Fibroblast of skin of abdomen (primary cell): ENCODE results near the gene SLC7A11.
"Not testable (repeated sequence)": the region's sequence is repeated elsewhere in the genome, so short reads cannot be mapped to it uniquely, and the experiment has no call there.

ENCODE experiments used
- DNase-seq: peaks from one replicate; pipeline ENCODE4 v3.0.0-alpha.2; 2013

The SLC7A11 gene

GRCh38 chr4:138242834-138243156 lies 646 bp upstream of the SLC7A11 start:
- DNase-seq: no peak

- peak; percentile 56 for DNase-seq
Observed at GRCh38 chr4:138241281-138242075, 671 bp downstream of the SLC7A11 start.

GRCh38 chr4:138239491-138239890 lies 2.7 kb downstream of the SLC7A11 start:
- DNase-seq: no peak

DNA sequence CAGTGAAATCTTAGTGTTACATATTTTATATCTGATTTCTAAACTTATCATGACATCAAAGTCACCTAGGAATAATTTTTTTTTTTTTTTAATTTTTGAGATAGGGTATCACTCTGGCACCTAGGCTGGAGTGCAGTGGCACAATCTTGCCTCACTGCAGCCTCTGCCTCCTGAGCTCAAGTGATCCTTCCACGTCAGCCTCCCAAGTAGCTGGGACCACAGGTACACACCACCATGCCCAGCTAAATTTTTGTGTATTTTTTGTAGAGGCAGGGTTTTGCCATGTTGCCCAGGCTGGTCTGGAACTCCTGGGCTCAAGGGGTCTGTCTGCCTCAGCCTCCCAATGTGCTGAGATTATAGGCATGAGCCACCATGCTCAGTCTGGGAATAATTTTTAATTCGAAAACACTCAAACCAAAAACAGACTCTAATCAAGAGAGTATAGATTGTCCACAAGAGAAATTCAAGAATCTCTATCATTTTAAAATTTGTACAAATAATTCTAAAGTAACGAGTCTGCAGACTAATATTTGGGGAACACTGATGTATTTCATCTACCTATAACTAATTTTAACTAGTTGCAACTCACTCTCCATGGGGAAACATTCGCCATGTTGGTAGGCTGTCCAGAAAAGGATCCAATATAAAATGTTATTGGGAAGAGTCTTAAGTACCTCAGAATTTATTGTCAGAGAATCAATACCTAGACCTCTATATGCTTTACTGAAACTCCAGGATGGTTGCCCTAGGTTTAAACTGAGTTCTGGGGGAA lies 3.4 kb downstream of the SLC7A11 start:
- DNase-seq: no peak

DNA sequence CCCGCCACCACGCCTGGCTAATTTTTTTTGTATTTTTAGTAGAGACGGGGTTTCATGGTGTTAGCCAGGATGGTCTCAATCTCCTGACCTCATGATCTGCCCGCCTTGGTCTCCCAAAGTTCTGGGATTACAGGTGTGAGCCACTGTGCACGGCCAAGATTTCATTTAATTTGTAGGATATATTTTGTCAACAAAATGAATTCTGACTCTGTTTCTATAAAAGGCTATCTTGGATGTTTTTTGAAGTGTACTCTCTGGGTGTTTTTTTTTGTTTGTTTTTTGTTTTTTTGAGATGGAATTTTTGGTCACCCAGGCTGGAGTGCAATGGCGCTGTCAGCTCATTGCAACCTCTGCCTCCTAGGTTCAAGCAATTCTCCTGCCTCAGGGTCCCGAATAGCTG lies 5.0 kb downstream of the SLC7A11 start:
- not testable (repeated sequence) for DNase-seq

GRCh38 chr4:138236037-138236436 lies 6.1 kb downstream of the SLC7A11 start:
- DNase-seq: no peak

DNA sequence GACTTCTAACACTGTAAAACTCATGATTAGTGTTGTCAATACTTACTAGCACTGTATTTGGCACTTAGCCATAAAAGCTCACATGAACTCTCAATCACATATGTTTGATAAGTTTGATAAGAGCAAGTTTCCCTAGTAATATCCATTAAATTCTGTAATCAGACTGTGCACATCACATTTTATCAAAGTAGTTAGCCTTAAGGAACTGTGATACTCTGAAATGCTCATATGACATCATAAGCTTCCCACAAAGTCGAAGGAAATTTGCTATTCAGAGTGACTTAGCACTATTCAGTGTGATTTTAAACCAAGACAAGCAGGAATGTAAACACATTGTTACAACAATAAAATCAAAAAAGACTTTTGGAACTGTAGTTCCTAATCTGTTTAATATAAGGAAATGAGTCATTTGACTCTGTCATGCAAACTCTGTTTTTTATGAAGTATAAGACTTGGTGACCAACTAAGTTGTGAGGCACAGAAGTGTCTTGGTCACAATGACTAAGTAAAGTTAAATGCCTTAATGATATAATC lies 6.7 kb downstream of the SLC7A11 start:
- peak; percentile 80 for DNase-seq

DNA sequence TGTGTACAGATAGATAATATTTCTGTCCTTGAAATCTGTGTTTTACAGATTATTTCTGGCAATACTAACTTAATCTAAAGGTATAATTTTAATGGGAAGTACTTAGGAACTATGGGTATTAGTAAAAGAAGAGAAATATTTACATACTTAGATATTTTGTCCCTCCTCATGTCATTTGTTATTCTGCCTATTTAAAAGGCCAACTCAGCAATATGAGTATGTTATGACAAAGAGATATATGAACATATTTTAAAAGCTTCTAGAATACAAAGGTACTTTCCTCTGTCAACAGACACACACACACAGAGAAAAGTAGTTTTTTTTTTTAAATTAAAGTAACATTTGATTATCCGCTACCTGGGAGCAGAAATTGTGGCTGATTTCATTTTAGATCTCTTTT lies 7.9 kb downstream of the SLC7A11 start:
- no peak for DNase-seq

DNA sequence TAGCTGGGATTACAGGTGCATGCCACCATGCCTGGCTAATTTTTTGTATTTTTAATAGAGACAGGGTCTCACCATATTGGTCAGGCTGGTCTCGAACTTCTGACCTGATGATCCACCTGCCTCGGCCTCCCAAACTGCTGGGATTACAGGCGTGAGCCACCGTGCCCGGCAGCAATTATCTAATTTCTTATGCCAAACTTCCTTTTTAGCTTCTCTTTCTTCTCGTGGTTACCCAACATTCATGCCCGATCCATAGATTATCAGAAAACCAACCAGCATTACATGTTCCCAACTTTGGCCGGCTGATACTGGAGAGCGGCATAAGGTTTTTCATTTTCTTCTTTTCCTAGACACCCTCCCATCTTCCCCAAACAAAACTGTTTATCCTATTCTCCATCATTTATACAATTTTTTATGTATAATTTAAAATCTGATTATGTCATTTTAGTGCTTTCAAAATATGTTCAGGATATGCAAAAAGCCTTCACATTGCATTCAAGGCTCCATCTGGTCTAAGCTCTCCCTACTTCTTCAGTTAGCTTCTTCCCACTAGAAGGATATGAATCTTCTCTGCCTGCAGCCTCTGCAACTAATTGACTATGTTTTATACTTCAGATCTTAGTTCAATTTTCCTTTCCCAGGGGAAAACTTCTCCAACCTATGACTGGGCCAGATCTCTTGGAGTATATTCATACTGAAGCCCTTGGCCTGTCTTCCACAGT lies 8.7 kb downstream of the SLC7A11 start:
- no peak for DNase-seq

- DNase-seq: no peak
Observed at GRCh38 chr4:138232364-138232763, 9.8 kb downstream of the SLC7A11 start.

GRCh38 chr4:138230048-138230447 lies 12.1 kb downstream of the SLC7A11 start:
- no peak for DNase-seq

DNA sequence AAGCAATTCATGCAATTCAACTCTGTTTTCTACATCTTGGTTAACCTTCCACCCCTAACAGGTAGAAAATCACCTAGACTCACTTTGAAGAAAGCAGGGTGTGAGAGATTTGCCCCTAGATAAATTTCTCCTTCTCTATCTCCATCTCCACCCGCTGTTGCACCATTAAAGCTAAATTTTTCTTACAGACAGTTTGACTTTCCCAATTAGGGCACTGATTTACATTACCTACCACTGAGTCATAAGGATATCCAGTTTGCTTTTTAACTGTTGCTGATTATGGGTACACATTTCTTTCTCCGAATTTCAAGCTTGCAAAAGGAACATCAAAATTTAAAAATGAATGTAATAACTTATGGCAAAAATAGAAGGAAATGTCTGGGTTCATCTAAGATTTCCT lies 13.0 kb downstream of the SLC7A11 start:
- DNase-seq: no peak

DNA sequence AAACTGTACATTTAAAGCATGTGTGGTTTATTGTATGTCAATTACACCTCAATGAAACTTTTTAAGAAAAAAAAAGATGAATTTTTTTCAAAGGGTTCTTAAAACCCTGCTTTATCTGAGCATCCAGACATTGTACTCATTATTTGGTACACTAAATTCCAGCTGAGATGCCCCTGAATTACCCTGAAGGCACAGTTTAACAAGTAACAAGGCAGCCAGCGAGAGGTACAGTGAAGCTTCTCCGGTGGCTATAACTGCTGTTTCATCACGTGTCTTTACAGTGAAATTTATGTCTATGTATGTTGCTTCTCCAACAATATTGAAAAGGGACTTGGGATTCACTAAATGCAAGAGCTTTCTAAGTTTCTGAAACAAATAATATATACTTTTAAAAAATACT lies 15.8 kb downstream of the SLC7A11 start:
- no peak for DNase-seq

DNA sequence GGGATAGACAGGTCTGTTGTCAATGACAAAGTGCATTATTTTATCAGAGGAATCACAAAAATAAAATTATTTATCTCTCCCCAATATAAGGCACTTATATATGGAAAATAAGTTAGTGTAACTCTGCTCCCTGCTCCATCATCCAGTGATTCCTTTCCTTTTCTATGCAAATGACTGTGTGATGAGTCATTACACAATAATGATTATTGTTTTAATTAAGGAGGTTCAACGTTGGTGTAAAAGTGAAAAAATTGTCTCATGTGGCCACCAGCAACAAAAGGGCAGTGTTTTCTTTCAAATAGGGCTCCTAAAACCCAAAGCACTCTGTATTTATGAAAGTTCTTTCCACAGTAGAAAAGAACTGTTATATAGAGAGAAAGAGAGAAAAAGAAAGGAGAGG lies 16.7 kb downstream of the SLC7A11 start:
- DNase-seq: peak; percentile 43

DNA sequence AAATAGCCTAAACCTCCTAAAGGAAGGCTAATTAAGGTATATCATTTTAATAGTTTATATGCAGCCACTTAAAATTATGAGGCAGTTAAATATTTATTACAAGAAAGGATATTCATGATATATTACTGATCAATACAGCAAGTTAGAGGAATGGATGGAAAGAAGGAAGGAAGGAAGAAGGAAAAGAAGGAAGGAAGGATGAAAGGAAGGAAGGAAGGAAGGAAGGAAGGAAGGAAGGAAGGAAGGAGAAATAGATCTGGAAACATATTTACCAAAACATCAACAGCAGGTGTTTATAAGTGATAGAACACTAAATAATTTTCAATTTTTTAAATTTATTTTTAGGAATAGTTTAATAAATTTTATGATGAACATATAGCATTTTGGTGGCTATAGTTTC lies 17.5 kb downstream of the SLC7A11 start:
- no peak for DNase-seq

DNA sequence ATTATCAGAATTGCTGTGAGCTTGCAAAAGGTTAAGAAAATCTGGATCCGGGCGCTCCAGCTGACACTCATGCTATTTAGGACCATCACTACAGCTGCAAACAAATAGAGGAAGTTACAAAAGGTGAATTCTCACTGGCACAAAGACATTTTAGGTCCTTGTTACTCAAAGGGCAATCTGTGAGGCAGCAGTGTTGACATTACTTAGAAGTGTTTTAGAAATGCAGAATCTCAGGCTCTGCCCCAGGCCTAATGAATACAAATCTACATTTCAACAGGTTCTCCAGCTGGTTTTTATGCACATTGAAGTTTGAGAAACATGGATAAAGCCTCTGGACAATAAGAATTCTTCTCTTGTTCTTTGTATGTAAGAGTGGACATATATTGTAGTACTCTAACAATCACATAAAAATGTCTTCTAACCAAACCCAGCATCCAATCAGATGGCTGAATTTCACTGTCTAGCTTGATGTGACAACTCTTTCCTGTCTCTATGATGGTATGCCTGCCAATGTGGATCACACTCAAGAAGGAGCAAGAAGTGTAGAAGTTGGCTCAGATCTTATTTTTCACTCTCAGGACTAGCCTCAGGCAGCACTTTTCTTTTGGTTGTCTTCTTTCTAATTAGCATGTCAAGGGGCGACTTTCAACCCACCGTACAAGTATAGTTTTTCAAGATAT lies 18.8 kb downstream of the SLC7A11 start:
- no peak for DNase-seq

- DNase-seq: peak; percentile 93
Observed at GRCh38 chr4:138222046-138222445, 20.1 kb downstream of the SLC7A11 start.

DNA sequence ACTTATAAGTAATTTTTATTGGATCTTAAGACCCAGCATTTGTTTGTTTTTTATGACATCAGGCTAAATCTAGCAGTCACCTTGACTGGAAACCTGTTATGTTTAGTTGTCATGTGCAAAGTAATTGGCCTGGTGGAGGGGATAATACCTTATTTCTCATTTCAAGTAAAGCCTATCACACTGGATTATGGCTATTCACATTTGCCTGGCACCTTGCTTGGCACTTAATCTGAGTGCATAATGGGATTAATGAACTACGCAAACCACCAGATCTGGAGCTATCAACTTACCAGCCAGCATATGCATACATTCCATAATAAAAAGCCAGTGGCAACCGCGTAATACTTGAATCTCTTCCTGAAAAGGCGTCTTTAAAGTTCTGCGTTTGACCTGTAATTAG lies 23.2 kb downstream of the SLC7A11 start:
- no peak for DNase-seq

- no peak for DNase-seq
Observed at GRCh38 chr4:138217567-138217966, 24.6 kb downstream of the SLC7A11 start.

DNA sequence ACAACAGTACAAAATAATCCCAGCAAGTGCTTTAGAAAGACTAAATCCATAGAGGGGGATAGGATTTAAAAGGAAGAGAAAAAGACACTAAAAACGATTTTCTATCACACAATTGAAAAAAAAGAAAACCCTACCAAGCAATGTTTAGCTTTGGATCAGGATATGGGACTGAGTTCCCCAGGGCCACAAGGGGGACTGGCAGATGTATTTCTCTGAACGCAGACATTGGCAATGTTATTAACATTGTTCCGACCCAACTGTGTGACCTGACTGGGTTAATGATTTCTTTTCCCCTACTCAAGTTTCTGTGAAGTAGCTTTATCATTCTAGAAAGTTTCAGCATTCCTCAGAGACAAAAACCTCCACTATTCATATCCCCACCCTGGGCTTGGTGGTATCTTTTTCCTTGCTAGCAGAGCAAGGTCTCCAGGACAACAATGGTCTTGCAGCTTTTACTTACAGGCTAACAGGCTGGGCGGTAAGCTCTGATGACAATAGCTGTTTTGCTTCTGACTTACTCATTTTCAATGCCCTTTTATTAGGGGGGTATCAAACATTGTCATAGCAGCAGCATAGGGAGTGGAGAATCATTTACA lies 25.8 kb downstream of the SLC7A11 start:
- DNase-seq: no peak

GRCh38 chr4:138210576-138210975 lies 31.6 kb downstream of the SLC7A11 start:
- peak; percentile 23 for DNase-seq

DNA sequence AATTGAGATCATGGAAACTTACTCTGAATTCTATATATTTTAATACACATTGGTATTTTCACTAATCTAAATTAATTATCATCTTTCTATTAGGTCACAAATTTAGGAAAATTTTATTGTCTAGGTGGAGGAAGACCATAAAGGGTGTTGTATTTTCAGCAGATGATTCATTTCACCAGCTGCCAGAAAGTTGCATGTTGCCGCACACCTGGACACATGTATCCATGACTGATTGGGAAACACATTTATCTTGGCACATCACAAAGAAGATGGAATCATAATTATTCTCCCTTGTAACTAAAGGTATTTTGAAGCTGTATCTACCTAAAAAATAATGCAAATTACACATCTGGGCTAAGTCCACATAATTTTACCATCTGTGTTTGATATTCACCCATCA lies 33.1 kb downstream of the SLC7A11 start:
- DNase-seq: no peak
